Measurements from ENCODE around the gene FAH. TPM values are rescaled to one million over a fixed set of nuclear protein-coding genes. Genes with fewer than 3 reads are reported as not detected.
A peak's percentile ranks its signal among the peaks of the same experiment; 100 is the strongest.

Gene FAH
- total RNA-seq, 2 donors from 2014 or later, result 16.0 to 39.8 TPM

- DNase-seq, result no peak
- intact Hi-C loops (cut with DNase I), result loop anchor here (10.0 kb wide), 1 partner anchor 95 kb away; no protein-coding TSS in a partner anchor
- Histone ChIP-seq H3K4me3 (no peak overlapping the region), H3K27me3 (no peaks in the 10 kb centered on the region), H3K27ac (no peak overlapping the region), H3K4me1 (no peaks in the 10 kb centered on the region), H3K9ac (ENCODE audit: low read depth in 2 of 2, low read length in 2 of 2) (no peak overlapping the region), H3K9me3 (no peaks in the 10 kb centered on the region), H3K36me3 (no peaks in the 10 kb centered on the region)
- TF ChIP-seq CTCF (IDR thresholded peaks at IDR 0.05), result no peak
These were observed 7.2 kb downstream of the FAH start for GRCh38 chr15:80159811-80160569.

GRCh38 chr15:80160570-80161156, 7.9 kb downstream of the FAH start:
- Histone ChIP-seq H3K4me3 (no peak overlapping the region), H3K4me1 (no peaks in the 10 kb centered on the region), H3K36me3 (no peaks in the 10 kb centered on the region), H3K9ac (ENCODE audit: low read depth in 2 of 2, low read length in 2 of 2) (no peak overlapping the region), H3K9me3 (no peaks in the 10 kb centered on the region), H3K27ac (no peak overlapping the region), H3K27me3 (no peaks in the 10 kb centered on the region)
- peak; percentile 45 for DNase-seq
- intact Hi-C loops (cut with DNase I), result no loop called here
- TF ChIP-seq CTCF (IDR thresholded peaks at IDR 0.05), result no peak

GRCh38 chr15:80161468-80162016, 8.7 kb downstream of the FAH start:
- Histone ChIP-seq H3K9me3 (no peaks in the 10 kb centered on the region), H3K4me1 (no peaks in the 10 kb centered on the region), H3K36me3 (no peaks in the 10 kb centered on the region), H3K27ac (no peak overlapping the region), H3K4me3 (no peak overlapping the region), H3K27me3 (no peaks in the 10 kb centered on the region), H3K9ac (ENCODE audit: low read depth in 2 of 2, low read length in 2 of 2) (no peak overlapping the region)
- intact Hi-C loops (cut with DNase I), result no loop called here
- no peak for TF ChIP-seq CTCF (IDR thresholded peaks at IDR 0.05)
- DNase-seq, result no peak

- H3K9ac ChIP-seq (ENCODE audit: low read depth in 2 of 2, low read length in 2 of 2), result no peak overlapping the region
- intact Hi-C loops (cut with DNase I), result no loop called here
- no peak for TF ChIP-seq CTCF (IDR thresholded peaks at IDR 0.05)
- DNase-seq, result no peak
- no peaks in the 10 kb centered on the region for H3K36me3 ChIP-seq
- no peak overlapping the region for H3K4me3 ChIP-seq
- H3K27me3 ChIP-seq, result no peaks in the 10 kb centered on the region
- no peak overlapping the region for H3K27ac ChIP-seq
- H3K4me1 ChIP-seq, result no peaks in the 10 kb centered on the region
- H3K9me3 ChIP-seq, result no peaks in the 10 kb centered on the region
These were observed 9.3 kb downstream of the FAH start for GRCh38 chr15:80162059-80162554.

- no peak for DNase-seq
- intact Hi-C loops (cut with DNase I), result no loop called here
- Histone ChIP-seq H3K36me3 (no peaks in the 10 kb centered on the region), H3K4me1 (no peaks in the 10 kb centered on the region), H3K27me3 (no peaks in the 10 kb centered on the region), H3K4me3 (no peak overlapping the region), H3K27ac (no peak overlapping the region), H3K9me3 (no peaks in the 10 kb centered on the region), H3K9ac (ENCODE audit: low read depth in 2 of 2, low read length in 2 of 2) (no peak overlapping the region)
- TF ChIP-seq CTCF (IDR thresholded peaks at IDR 0.05), result no peak
These were observed 10.4 kb downstream of the FAH start for GRCh38 chr15:80163217-80163616.

Measured in colonic mucosa (tissue), 4 donors.